ENCODE measurements around the gene SPATS1. TPM values are rescaled to one million over a fixed set of nuclear protein-coding genes. Genes with fewer than 3 reads are reported as not detected.
A peak's percentile ranks its signal among the peaks of the same experiment; 100 is the strongest.

SPATS1 gene
- total RNA-seq, 4 donors from 2014 or later = not detected

DNA sequence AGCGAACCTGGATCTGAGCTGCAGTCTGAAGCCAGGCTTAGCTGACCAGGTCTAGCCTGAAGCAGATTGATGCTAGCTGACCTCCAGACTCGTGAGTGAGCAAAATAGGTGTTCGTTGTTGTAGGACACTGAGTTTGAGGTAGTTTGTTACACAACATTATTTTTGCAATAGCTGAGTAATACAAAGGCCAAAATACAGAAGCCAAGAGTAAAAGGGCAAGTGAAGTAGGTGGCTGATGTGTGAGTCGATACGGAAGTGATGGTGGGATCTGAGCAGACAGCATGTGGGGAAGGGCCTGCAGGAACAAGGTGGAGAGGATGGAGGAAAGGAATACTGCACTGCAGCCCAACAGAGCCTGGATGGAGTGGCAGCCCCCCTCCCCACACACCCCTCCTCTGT is 8.5 kb upstream of the SPATS1 start:
- no peak for ATAC-seq (ENCODE audit: low FRiP score)
- DNase-seq (ENCODE audit: low spot score) = no peak
- no peak for TF ChIP-seq CTCF (IDR thresholded peaks at IDR 0.05)

- DNase-seq (ENCODE audit: low spot score) (no peak), ATAC-seq (ENCODE audit: low FRiP score) (no peak)
- TF ChIP-seq CTCF (IDR thresholded peaks at IDR 0.05) = no peak
Observed at GRCh38 chr6:44335631-44336030, 6.8 kb upstream of the SPATS1 start.

DNA sequence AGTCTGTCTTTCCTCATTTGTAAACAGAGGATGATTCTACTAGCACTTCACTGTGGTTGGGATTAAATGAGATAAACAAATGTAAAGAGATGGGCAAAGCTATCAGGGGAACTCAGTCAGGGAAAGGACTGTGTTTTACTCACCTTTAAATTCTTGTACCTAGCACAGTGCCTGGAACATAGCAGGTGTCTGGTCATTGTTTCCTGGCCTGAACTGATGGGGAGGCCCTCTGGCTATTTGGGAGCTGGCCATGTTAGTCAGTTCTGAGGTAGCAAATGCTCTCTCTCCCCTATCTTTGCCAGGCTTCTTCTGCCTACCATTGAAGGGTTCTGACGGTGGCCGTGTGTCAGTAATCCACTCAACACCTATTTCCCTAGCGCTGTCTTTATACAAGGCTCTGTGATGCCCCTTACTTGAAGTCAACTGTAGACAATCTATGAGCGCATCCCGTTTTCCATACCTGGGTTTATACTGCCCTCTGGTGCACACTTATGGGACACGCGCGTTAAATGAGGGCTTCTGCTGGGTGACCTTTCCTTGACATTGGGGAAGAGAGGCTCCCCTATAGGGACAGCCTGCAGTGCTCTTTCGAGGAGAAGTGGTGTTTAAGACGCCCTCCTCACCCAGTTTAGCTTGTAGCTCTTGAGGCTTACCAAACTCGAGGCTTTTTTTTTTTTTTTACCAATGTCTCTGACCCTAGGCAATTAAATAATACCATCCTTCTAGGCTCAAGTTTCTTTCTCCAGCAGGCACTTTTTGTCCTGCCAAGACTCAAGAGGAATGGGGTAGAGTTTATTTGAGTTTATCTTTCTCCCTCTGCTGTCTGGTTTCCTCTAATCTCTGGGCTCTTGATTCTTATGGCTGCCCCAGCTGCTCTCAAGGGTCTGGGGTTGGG is 4.0 kb upstream of the SPATS1 start:
- peak in 1 of 3 donors; percentile 57 for TF ChIP-seq CTCF (IDR thresholded peaks at IDR 0.05)
- peak; percentile 42 for DNase-seq (ENCODE audit: low spot score)

GRCh38 chr6:44339301-44339700 is 3.1 kb upstream of the SPATS1 start:
- no peak for DNase-seq (ENCODE audit: low spot score)
- ATAC-seq (ENCODE audit: low FRiP score) = no peak
- no peak for TF ChIP-seq CTCF (IDR thresholded peaks at IDR 0.05)

More for the DNA sequence above, 4.0 kb upstream of the SPATS1 start:
- ATAC-seq (ENCODE audit: low FRiP score) = no peak

- ATAC-seq (ENCODE audit: low FRiP score) = no peak
- TF ChIP-seq CTCF (IDR thresholded peaks at IDR 0.05) = no peak
- no peak for DNase-seq (ENCODE audit: low spot score)
Observed at GRCh38 chr6:44339763-44340625, 2.5 kb upstream of the SPATS1 start.

DNA sequence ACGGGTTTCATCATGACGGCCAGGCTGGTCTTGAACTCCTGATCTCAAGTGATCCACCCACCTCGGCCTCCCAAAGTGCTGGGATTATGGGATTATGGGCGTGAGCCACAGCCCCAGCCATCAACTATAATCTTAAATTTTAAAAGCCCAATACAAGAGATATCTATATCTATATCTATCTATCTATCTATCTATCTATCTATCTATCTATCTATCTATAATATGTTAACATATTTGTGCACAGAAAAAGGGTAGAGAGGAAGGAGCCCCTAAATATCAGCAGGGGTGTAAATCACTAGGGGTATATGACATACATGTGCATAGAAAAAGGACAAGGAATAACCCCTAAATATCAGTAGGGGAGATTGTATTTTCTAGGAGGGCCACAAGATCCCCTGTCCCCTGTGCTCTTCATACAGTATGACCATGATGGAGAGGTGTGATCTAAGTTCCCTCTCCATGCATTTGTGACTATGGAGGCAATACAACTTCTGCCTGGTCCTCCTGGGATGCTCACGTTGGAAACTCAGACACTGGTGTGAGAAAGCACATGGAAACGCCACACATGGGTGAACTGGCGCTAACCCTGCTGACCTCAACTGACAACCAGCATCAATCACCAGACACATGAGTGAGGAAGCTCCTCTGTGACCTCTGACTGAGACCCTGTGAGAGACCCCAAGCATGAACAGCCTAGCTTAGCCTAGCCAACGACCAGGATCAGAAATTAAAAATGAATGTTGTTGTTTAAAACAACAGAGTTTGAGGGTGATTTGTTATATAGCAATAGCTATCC is 1.2 kb upstream of the SPATS1 start:
- ATAC-seq (ENCODE audit: low FRiP score) = no peak

More for the DNA sequence above, 1.2 kb upstream of the SPATS1 start:
- DNase-seq (ENCODE audit: low spot score) = no peak
- no peak for TF ChIP-seq CTCF (IDR thresholded peaks at IDR 0.05)
